Erythroblast (primary cell): ENCODE measurements around the gene PLOD3.

Experiments used
- GATA1 ChIP-seq: IDR thresholded peaks from 2 replicates; pipeline ENCODE4 v1.6.1; 2011; ENCODE audit warnings: low read depth, mild to moderate bottlenecking, control low read depth, low read length, moderate library complexity
- POLR2A ChIP-seq: IDR thresholded peaks from 2 replicates; pipeline ENCODE4 v1.6.1; 2011; ENCODE audit warnings: mild to moderate bottlenecking, low read length

GRCh38 chr7:101195884-101196283 is 21.5 kb downstream of the PLOD3 start:
- TF ChIP-seq POLR2A: no peak
- no peak for TF ChIP-seq GATA1
